ENCODE results near the gene IL10RA. TPM values are rescaled to one million over a fixed set of nuclear protein-coding genes. Genes with fewer than 3 reads are reported as not detected.

IL10RA gene
- total and polyA plus RNA-seq, 9 of the 15 experiments (the other 6 are each of a cell fraction or from before 2014, with no cell fraction given): 0.17 to 17.3 (median 2.9) TPM

DNA sequence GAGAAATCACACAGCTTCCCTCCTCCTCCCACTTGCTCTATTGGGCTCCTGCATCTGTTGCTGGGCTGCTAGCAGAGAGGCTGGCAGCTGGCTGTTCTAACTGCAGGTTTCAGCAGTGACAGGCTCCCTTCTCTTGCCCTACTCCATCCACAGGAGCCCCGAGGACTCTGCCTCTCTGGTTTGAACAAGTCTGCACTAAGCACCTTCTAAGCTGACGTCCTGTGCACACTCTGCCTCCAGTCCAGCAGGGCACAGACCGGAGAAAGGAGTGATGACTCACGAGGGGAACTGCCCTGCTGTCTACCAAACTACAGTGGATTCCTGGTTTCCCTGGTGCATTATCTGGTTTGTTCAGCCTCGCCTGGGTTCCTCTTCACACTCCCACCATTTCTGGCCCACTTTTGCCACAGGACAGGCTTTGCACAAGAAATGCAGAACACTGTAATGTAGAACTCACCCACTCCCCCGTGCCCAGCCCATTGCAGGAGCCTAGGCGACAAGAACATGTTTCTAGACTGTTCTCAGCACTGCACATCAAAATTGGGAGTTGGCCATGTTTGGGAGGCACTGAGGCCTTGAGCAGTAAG lies 26.0 kb downstream of the IL10RA start (continued):
- TF ChIP-seq POLR3A (IDR thresholded peaks at IDR 0.05; ENCODE audit: borderline replicate concordance, extremely low read depth, insufficient read depth, insufficient read length) (no peak), TOE1 (IDR thresholded peaks at IDR 0.05; ENCODE audit: borderline replicate concordance) (0 out of 2 replicates have a peak, but pooled peaks have one; percentile 23), TOE1 (CRISPR knock-in tag; IDR thresholded peaks at IDR 0.05; ENCODE audit: borderline replicate concordance, low read depth) (no peak), NCOA2 (IDR thresholded peaks at IDR 0.05; ENCODE audit: partially characterized antibody in 2 of 2) (no peak), ZNF707 (CRISPR knock-in tag; conservative IDR thresholded peaks at IDR 0.05) (no peak), ELF1 (tag; IDR thresholded peaks at IDR 0.05) (no peak), RNF2 (IDR thresholded peaks at IDR 0.05) (no peak; the same call in 1 of the 2 replicates), NBN (IDR thresholded peaks at IDR 0.05; ENCODE audit: low read depth) (no peak), DACH1 (IDR thresholded peaks at IDR 0.05; ENCODE audit: partially characterized antibody) (no peak)
- TF ChIP-seq, protein P1, sequence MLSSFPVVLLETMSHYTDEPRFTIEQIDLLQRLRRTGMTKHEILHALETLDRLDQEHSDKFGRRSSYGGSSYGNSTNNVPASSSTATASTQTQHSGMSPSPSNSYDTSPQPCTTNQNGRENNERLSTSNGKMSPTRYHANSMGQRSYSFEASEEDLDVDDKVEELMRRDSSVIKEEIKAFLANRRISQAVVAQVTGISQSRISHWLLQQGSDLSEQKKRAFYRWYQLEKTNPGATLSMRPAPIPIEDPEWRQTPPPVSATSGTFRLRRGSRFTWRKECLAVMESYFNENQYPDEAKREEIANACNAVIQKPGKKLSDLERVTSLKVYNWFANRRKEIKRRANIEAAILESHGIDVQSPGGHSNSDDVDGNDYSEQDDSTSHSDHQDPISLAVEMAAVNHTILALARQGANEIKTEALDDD (IDR thresholded peaks at IDR 0.05): peak; percentile 53; the same call in 1 of the 2 replicates
- TF ChIP-seq, protein P2, sequence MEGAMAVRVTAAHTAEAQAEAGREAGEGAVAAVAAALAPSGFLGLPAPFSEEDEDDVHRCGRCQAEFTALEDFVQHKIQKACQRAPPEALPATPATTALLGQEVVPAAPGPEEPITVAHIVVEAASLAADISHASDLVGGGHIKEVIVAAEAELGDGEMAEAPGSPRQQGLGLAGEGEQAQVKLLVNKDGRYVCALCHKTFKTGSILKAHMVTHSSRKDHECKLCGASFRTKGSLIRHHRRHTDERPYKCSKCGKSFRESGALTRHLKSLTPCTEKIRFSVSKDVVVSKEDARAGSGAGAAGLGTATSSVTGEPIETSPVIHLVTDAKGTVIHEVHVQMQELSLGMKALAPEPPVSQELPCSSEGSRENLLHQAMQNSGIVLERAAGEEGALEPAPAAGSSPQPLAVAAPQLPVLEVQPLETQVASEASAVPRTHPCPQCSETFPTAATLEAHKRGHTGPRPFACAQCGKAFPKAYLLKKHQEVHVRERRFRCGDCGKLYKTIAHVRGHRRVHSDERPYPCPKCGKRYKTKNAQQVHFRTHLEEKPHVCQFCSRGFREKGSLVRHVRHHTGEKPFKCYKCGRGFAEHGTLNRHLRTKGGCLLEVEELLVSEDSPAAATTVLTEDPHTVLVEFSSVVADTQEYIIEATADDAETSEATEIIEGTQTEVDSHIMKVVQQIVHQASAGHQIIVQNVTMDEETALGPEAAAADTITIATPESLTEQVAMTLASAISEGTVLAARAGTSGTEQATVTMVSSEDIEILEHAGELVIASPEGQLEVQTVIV (CRISPR knock-in tag; IDR thresholded peaks at IDR 0.05; ENCODE audit: borderline replicate concordance): no peak
- TF ChIP-seq, protein P3, sequence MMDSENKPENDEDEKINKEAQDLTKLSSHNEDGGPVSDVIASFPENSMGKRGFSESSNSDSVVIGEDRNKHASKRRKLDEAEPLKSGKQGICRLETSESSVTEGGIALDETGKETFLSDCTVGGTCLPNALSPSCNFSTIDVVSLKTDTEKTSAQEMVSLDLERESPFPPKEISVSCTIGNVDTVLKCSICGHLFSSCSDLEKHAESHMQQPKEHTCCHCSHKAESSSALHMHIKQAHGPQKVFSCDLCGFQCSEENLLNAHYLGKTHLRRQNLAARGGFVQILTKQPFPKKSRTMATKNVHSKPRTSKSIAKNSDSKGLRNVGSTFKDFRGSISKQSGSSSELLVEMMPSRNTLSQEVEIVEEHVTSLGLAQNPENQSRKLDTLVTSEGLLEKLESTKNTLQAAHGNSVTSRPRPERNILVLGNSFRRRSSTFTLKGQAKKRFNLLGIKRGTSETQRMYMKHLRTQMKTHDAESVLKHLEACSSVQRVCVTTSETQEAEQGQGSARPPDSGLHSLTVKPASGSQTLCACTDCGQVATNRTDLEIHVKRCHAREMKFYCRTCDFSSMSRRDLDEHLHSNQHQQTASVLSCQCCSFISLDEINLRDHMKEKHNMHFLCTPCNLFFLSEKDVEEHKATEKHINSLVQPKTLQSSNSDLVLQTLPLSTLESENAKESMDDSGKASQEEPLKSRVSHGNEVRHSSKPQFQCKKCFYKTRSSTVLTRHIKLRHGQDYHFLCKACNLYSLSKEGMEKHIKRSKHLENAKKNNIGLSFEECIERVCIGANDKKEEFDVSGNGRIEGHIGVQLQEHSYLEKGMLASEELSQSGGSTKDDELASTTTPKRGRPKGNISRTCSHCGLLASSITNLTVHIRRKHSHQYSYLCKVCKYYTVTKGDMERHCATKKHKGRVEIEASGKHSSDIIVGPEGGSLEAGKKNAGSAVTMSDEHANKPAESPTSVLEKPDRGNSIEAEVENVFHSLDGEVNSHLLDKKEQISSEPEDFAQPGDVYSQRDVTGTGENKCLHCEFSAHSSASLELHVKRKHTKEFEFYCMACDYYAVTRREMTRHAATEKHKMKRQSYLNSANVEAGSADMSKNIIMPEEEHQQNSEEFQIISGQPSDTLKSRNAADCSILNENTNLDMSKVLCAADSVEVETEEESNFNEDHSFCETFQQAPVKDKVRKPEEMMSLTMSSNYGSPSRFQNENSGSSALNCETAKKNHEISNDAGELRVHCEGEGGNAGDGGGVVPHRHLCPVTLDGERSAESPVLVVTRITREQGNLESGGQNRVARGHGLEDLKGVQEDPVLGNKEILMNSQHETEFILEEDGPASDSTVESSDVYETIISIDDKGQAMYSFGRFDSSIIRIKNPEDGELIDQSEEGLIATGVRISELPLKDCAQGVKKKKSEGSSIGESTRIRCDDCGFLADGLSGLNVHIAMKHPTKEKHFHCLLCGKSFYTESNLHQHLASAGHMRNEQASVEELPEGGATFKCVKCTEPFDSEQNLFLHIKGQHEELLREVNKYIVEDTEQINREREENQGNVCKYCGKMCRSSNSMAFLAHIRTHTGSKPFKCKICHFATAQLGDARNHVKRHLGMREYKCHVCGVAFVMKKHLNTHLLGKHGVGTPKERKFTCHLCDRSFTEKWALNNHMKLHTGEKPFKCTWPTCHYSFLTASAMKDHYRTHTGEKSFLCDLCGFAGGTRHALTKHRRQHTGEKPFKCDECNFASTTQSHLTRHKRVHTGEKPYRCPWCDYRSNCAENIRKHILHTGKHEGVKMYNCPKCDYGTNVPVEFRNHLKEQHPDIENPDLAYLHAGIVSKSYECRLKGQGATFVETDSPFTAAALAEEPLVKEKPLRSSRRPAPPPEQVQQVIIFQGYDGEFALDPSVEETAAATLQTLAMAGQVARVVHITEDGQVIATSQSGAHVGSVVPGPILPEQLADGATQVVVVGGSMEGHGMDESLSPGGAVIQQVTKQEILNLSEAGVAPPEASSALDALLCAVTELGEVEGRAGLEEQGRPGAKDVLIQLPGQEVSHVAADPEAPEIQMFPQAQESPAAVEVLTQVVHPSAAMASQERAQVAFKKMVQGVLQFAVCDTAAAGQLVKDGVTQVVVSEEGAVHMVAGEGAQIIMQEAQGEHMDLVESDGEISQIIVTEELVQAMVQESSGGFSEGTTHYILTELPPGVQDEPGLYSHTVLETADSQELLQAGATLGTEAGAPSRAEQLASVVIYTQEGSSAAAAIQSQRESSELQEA (IDR thresholded peaks at IDR 0.05; ENCODE audit: low read depth): no peak
